ENCODE results near the gene RAP1GAP2. TPM values are rescaled to one million over a fixed set of nuclear protein-coding genes. Genes with fewer than 3 reads are reported as not detected.

Gene RAP1GAP2
- polyA plus RNA-seq, 3 donors: 1.5 to 48.4 (median 6.1) TPM

DNA sequence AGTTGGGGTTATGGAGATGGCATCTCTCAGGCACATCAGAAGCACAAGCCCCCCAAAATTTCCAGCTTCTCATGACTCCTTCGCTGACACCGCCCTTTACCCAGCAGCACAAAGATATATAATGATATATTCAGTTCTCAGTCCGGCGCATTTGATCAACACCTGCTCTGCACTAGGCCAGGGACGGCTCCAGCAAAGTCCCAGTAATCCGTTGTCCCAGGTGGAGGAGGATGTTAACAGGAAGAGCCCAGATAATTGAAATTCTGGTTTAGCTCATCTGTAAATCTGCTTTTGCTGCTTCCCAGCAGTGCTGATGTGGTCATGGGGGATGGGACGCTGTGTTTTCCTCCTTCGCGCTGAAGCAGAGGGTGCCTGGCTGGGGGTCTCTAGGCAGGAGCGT is 135.6 kb downstream of the RAP1GAP2 start:
- Mint-ChIP-seq H3K4me3 (no peak overlapping the region), H3K36me3 (peaks cover 63 to 78% of the 10 kb centered on the region in 2 donors), H3K27ac (peak overlapping the region in 1 of 7 donors; percentile 32), H3K27me3 (ENCODE audit: low read depth in 3 of 3) (peaks cover 2 to 3% (median 2%) of the 10 kb centered on the region in 3 donors), H3K9me3 (peaks cover 0 to 4% (median 0%) of the 10 kb centered on the region in 7 donors), H3K4me1 (peaks cover 25% of the 10 kb centered on the region)
- intact Hi-C loops (cut with micrococcal nuclease): loop anchor here in 1 of 2 donors (5.0 kb wide), 1 partner anchor 100 kb away; no protein-coding TSS in a partner anchor
- no peak overlapping the region for H3K4me2 ChIP-seq (replicated peaks; ENCODE audit: extremely low read depth, low read length, poor library complexity, severe bottlenecking)
- H3K27ac ChIP-seq (ENCODE audit: low read depth in 1 of 2, low read length in 2 of 2): no peak overlapping the region
- peaks cover 28 to 67% of the 10 kb centered on the region in 2 donors for H3K36me3 ChIP-seq (replicated peaks in 1 of 2; ENCODE audit: control insufficient read depth in 1 of 2, insufficient read depth in 2 of 2, low read length in 2 of 2)
- no peak for DNase-seq
- whole genome bisulfite sequencing (ENCODE audit: insufficient coverage): 98% methylated on average over 4 of the region's 10 CpGs
- H3K27me3 ChIP-seq (ENCODE audit: control insufficient read depth in 2 of 2, insufficient read depth in 2 of 2, low read length in 2 of 2): no peaks in the 10 kb centered on the region
- peaks cover 4 to 5% of the 10 kb centered on the region in 2 donors for H3K4me1 ChIP-seq (ENCODE audit: control insufficient read depth in 1 of 2, insufficient read depth in 2 of 2, low read length in 2 of 2)
- no peak overlapping the region for H3K9ac ChIP-seq (ENCODE audit: insufficient read depth, low read length, poor library complexity, severe bottlenecking)
- peaks cover 14% of the 10 kb centered on the region for H3K79me2 ChIP-seq (ENCODE audit: insufficient read depth, low read length)
- TF ChIP-seq, protein P1, sequence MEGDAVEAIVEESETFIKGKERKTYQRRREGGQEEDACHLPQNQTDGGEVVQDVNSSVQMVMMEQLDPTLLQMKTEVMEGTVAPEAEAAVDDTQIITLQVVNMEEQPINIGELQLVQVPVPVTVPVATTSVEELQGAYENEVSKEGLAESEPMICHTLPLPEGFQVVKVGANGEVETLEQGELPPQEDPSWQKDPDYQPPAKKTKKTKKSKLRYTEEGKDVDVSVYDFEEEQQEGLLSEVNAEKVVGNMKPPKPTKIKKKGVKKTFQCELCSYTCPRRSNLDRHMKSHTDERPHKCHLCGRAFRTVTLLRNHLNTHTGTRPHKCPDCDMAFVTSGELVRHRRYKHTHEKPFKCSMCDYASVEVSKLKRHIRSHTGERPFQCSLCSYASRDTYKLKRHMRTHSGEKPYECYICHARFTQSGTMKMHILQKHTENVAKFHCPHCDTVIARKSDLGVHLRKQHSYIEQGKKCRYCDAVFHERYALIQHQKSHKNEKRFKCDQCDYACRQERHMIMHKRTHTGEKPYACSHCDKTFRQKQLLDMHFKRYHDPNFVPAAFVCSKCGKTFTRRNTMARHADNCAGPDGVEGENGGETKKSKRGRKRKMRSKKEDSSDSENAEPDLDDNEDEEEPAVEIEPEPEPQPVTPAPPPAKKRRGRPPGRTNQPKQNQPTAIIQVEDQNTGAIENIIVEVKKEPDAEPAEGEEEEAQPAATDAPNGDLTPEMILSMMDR (IDR thresholded peaks at IDR 0.05): no peak
- no peaks in the 10 kb centered on the region for H3K9me3 ChIP-seq (replicated peaks in 1 of 2; ENCODE audit: control insufficient read depth in 1 of 2, insufficient read depth in 1 of 2, low read length in 2 of 2)
- peaks cover 100% of the 10 kb centered on the region for H4K20me1 ChIP-seq (ENCODE audit: insufficient read depth, low read length)
- no peak overlapping the region for H2AFZ ChIP-seq (ENCODE audit: insufficient read depth, low read depth, low read length, poor library complexity, severe bottlenecking)
- H3K4me3 ChIP-seq (replicated peaks in 1 of 3; ENCODE audit: low read depth in 2 of 3, low read length in 3 of 3): no peak overlapping the region

DNA sequence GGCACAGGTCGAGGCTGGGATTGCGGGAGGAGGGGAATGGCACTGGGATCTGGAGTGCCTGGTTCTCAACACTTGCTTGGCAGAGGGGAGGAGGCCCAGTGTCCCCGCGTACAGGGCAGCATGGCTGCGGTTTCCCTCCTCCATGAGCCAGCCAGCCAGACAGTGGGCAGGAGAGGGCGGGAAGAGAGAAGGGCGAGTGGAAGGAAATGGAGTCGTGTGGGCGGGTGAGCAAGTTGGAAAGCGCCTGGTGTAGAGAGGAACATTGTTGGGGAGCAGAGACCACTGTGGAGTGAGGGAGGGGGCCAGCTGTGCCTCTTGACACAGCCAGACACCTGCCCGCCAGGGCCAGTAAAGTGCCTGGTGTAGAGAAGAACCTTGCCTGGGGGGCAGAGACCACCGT is 136.7 kb downstream of the RAP1GAP2 start:
- no peak overlapping the region for H3K4me2 ChIP-seq (replicated peaks; ENCODE audit: extremely low read depth, low read length, poor library complexity, severe bottlenecking)
- H3K9me3 ChIP-seq (replicated peaks in 1 of 2; ENCODE audit: control insufficient read depth in 1 of 2, insufficient read depth in 1 of 2, low read length in 2 of 2): no peaks in the 10 kb centered on the region
- H2AFZ ChIP-seq (ENCODE audit: insufficient read depth, low read depth, low read length, poor library complexity, severe bottlenecking): no peak overlapping the region
- no peaks in the 10 kb centered on the region for H3K27me3 ChIP-seq (ENCODE audit: control insufficient read depth in 2 of 2, insufficient read depth in 2 of 2, low read length in 2 of 2)
- H3K27ac ChIP-seq (ENCODE audit: low read depth in 1 of 2, low read length in 2 of 2): no peak overlapping the region
- no peak overlapping the region for H3K9ac ChIP-seq (ENCODE audit: insufficient read depth, low read length, poor library complexity, severe bottlenecking)
- no peak for DNase-seq
- Mint-ChIP-seq H3K27ac (no peak overlapping the region), H3K4me1 (peaks cover 25% of the 10 kb centered on the region), H3K27me3 (ENCODE audit: low read depth in 3 of 3) (peaks cover 2 to 5% (median 3%) of the 10 kb centered on the region in 3 donors), H3K36me3 (peaks cover 61 to 75% of the 10 kb centered on the region in 2 donors), H3K4me3 (no peak overlapping the region), H3K9me3 (peaks cover 0 to 2% (median 0%) of the 10 kb centered on the region in 7 donors)
- H3K4me3 ChIP-seq (replicated peaks in 1 of 3; ENCODE audit: low read depth in 2 of 3, low read length in 3 of 3): no peak overlapping the region
- peaks cover 13% of the 10 kb centered on the region for H3K79me2 ChIP-seq (ENCODE audit: insufficient read depth, low read length)
- peaks cover 4 to 5% of the 10 kb centered on the region in 2 donors for H3K4me1 ChIP-seq (ENCODE audit: control insufficient read depth in 1 of 2, insufficient read depth in 2 of 2, low read length in 2 of 2)
- H4K20me1 ChIP-seq (ENCODE audit: insufficient read depth, low read length): peaks cover 100% of the 10 kb centered on the region
- H3K36me3 ChIP-seq (replicated peaks in 1 of 2; ENCODE audit: control insufficient read depth in 1 of 2, insufficient read depth in 2 of 2, low read length in 2 of 2): peaks cover 33 to 71% of the 10 kb centered on the region in 2 donors
- intact Hi-C loops (cut with micrococcal nuclease): loop anchor here in 1 of 2 donors (5.0 kb wide), 1 partner anchor 101 kb away; no protein-coding TSS in a partner anchor
- TF ChIP-seq, protein P1 (IDR thresholded peaks at IDR 0.05): no peak
- WGBS (ENCODE audit: insufficient coverage): 81% methylated on average over 8 of the region's 12 CpGs

Data from CD14-positive monocyte (primary cell).